ENCODE measurements around the gene IL2RA.

The IL2RA gene

GRCh38 chr10:6030217-6030616 is 31.9 kb downstream of the IL2RA start:
- Histone ChIP-seq H3K27me3 (replicated peaks; ENCODE audit: control insufficient read depth, insufficient read depth, low read length, poor library complexity, severe bottlenecking) (no peaks in the 10 kb centered on the region), H3K9me3 (ENCODE audit: control insufficient read depth, low read length) (no peaks in the 10 kb centered on the region), H3K27ac (ENCODE audit: insufficient read depth, low read length, poor library complexity, severe bottlenecking) (no peak overlapping the region), H3K4me3 (ENCODE audit: insufficient read depth, low read depth, low read length, poor library complexity, severe bottlenecking) (no peak overlapping the region), H3K4me1 (ENCODE audit: control insufficient read depth, insufficient read depth, low read length, poor library complexity, severe bottlenecking) (peaks cover 15% of the 10 kb centered on the region), H3K36me3 (ENCODE audit: control insufficient read depth, insufficient read depth, low read length) (no peaks in the 10 kb centered on the region)
- no peak for DNase-seq

GRCh38 chr10:6027929-6028328 is 34.2 kb downstream of the IL2RA start:
- Histone ChIP-seq H3K27ac (ENCODE audit: insufficient read depth, low read length, poor library complexity, severe bottlenecking) (no peak overlapping the region), H3K9me3 (ENCODE audit: control insufficient read depth, low read length) (no peaks in the 10 kb centered on the region), H3K36me3 (ENCODE audit: control insufficient read depth, insufficient read depth, low read length) (peaks cover 19% of the 10 kb centered on the region), H3K4me3 (ENCODE audit: insufficient read depth, low read depth, low read length, poor library complexity, severe bottlenecking) (no peak overlapping the region), H3K4me1 (ENCODE audit: control insufficient read depth, insufficient read depth, low read length, poor library complexity, severe bottlenecking) (peaks cover 15% of the 10 kb centered on the region), H3K27me3 (replicated peaks; ENCODE audit: control insufficient read depth, insufficient read depth, low read length, poor library complexity, severe bottlenecking) (no peaks in the 10 kb centered on the region)
- no peak for DNase-seq

- DNase-seq, result no peak
- H3K27me3 ChIP-seq (replicated peaks; ENCODE audit: control insufficient read depth, insufficient read depth, low read length, poor library complexity, severe bottlenecking), result no peaks in the 10 kb centered on the region
- H3K27ac ChIP-seq (ENCODE audit: insufficient read depth, low read length, poor library complexity, severe bottlenecking), result no peak overlapping the region
- H3K36me3 ChIP-seq (ENCODE audit: control insufficient read depth, insufficient read depth, low read length), result peaks cover 41% of the 10 kb centered on the region
- no peak overlapping the region for H3K4me3 ChIP-seq (ENCODE audit: insufficient read depth, low read depth, low read length, poor library complexity, severe bottlenecking)
- H3K9me3 ChIP-seq (ENCODE audit: control insufficient read depth, low read length), result no peaks in the 10 kb centered on the region
- H3K4me1 ChIP-seq (ENCODE audit: control insufficient read depth, insufficient read depth, low read length, poor library complexity, severe bottlenecking), result peaks cover 15% of the 10 kb centered on the region
Observed at GRCh38 chr10:6025683-6026255, 36.4 kb downstream of the IL2RA start.

- H3K27ac ChIP-seq (ENCODE audit: insufficient read depth, low read length, poor library complexity, severe bottlenecking), result no peak overlapping the region
- H3K36me3 ChIP-seq (ENCODE audit: control insufficient read depth, insufficient read depth, low read length), result peaks cover 50% of the 10 kb centered on the region
- H3K4me1 ChIP-seq (ENCODE audit: control insufficient read depth, insufficient read depth, low read length, poor library complexity, severe bottlenecking), result peaks cover 15% of the 10 kb centered on the region
- DNase-seq, result no peak
- no peaks in the 10 kb centered on the region for H3K27me3 ChIP-seq (replicated peaks; ENCODE audit: control insufficient read depth, insufficient read depth, low read length, poor library complexity, severe bottlenecking)
- H3K9me3 ChIP-seq (ENCODE audit: control insufficient read depth, low read length), result no peaks in the 10 kb centered on the region
- no peak overlapping the region for H3K4me3 ChIP-seq (ENCODE audit: insufficient read depth, low read depth, low read length, poor library complexity, severe bottlenecking)
Observed at GRCh38 chr10:6024334-6024682, 37.9 kb downstream of the IL2RA start.

GRCh38 chr10:6023661-6024333 is 38.4 kb downstream of the IL2RA start:
- H3K27me3 ChIP-seq (replicated peaks; ENCODE audit: control insufficient read depth, insufficient read depth, low read length, poor library complexity, severe bottlenecking), result no peaks in the 10 kb centered on the region
- H3K4me3 ChIP-seq (ENCODE audit: insufficient read depth, low read depth, low read length, poor library complexity, severe bottlenecking), result no peak overlapping the region
- H3K36me3 ChIP-seq (ENCODE audit: control insufficient read depth, insufficient read depth, low read length), result peaks cover 55% of the 10 kb centered on the region
- H3K27ac ChIP-seq (ENCODE audit: insufficient read depth, low read length, poor library complexity, severe bottlenecking), result no peak overlapping the region
- no peaks in the 10 kb centered on the region for H3K9me3 ChIP-seq (ENCODE audit: control insufficient read depth, low read length)
- DNase-seq, result no peak
- peaks cover 15% of the 10 kb centered on the region for H3K4me1 ChIP-seq (ENCODE audit: control insufficient read depth, insufficient read depth, low read length, poor library complexity, severe bottlenecking)

GRCh38 chr10:6022660-6023059 is 39.5 kb downstream of the IL2RA start:
- no peak for DNase-seq
- no peaks in the 10 kb centered on the region for H3K9me3 ChIP-seq (ENCODE audit: control insufficient read depth, low read length)
- H3K27ac ChIP-seq (ENCODE audit: insufficient read depth, low read length, poor library complexity, severe bottlenecking), result no peak overlapping the region
- H3K27me3 ChIP-seq (replicated peaks; ENCODE audit: control insufficient read depth, insufficient read depth, low read length, poor library complexity, severe bottlenecking), result no peaks in the 10 kb centered on the region
- H3K4me1 ChIP-seq (ENCODE audit: control insufficient read depth, insufficient read depth, low read length, poor library complexity, severe bottlenecking), result peaks cover 8% of the 10 kb centered on the region
- no peak overlapping the region for H3K4me3 ChIP-seq (ENCODE audit: insufficient read depth, low read depth, low read length, poor library complexity, severe bottlenecking)
- H3K36me3 ChIP-seq (ENCODE audit: control insufficient read depth, insufficient read depth, low read length), result peaks cover 67% of the 10 kb centered on the region

GRCh38 chr10:6020826-6021225 is 41.3 kb downstream of the IL2RA start:
- no peak overlapping the region for H3K4me3 ChIP-seq (ENCODE audit: insufficient read depth, low read depth, low read length, poor library complexity, severe bottlenecking)
- H3K27me3 ChIP-seq (replicated peaks; ENCODE audit: control insufficient read depth, insufficient read depth, low read length, poor library complexity, severe bottlenecking), result no peaks in the 10 kb centered on the region
- no peak overlapping the region for H3K27ac ChIP-seq (ENCODE audit: insufficient read depth, low read length, poor library complexity, severe bottlenecking)
- DNase-seq, result no peak
- peaks cover 79% of the 10 kb centered on the region for H3K36me3 ChIP-seq (ENCODE audit: control insufficient read depth, insufficient read depth, low read length)
- H3K4me1 ChIP-seq (ENCODE audit: control insufficient read depth, insufficient read depth, low read length, poor library complexity, severe bottlenecking), result no peaks in the 10 kb centered on the region
- no peaks in the 10 kb centered on the region for H3K9me3 ChIP-seq (ENCODE audit: control insufficient read depth, low read length)

- H3K9me3 ChIP-seq (ENCODE audit: control insufficient read depth, low read length), result no peaks in the 10 kb centered on the region
- peaks cover 84% of the 10 kb centered on the region for H3K36me3 ChIP-seq (ENCODE audit: control insufficient read depth, insufficient read depth, low read length)
Observed at GRCh38 chr10:6019796-6020195, 42.4 kb downstream of the IL2RA start.

GRCh38 chr10:6019010-6019782 is 43.0 kb downstream of the IL2RA start:
- Histone ChIP-seq H3K4me1 (ENCODE audit: control insufficient read depth, insufficient read depth, low read length, poor library complexity, severe bottlenecking) (peaks cover 10% of the 10 kb centered on the region), H3K4me3 (ENCODE audit: insufficient read depth, low read depth, low read length, poor library complexity, severe bottlenecking) (no peak overlapping the region), H3K36me3 (ENCODE audit: control insufficient read depth, insufficient read depth, low read length) (peaks cover 78% of the 10 kb centered on the region), H3K27ac (ENCODE audit: insufficient read depth, low read length, poor library complexity, severe bottlenecking) (peak overlapping the region; percentile 22), H3K9me3 (ENCODE audit: control insufficient read depth, low read length) (no peaks in the 10 kb centered on the region), H3K27me3 (replicated peaks; ENCODE audit: control insufficient read depth, insufficient read depth, low read length, poor library complexity, severe bottlenecking) (no peaks in the 10 kb centered on the region)
- no peak for DNase-seq

More at GRCh38 chr10:6019796-6020195, 42.4 kb downstream of the IL2RA start:
- no peaks in the 10 kb centered on the region for H3K27me3 ChIP-seq (replicated peaks; ENCODE audit: control insufficient read depth, insufficient read depth, low read length, poor library complexity, severe bottlenecking)
- no peak overlapping the region for H3K4me3 ChIP-seq (ENCODE audit: insufficient read depth, low read depth, low read length, poor library complexity, severe bottlenecking)
- peaks cover 4% of the 10 kb centered on the region for H3K4me1 ChIP-seq (ENCODE audit: control insufficient read depth, insufficient read depth, low read length, poor library complexity, severe bottlenecking)
- no peak for DNase-seq
- peak overlapping the region; percentile 22 for H3K27ac ChIP-seq (ENCODE audit: insufficient read depth, low read length, poor library complexity, severe bottlenecking)

GRCh38 chr10:6018422-6018821 is 43.7 kb downstream of the IL2RA start:
- DNase-seq, result no peak
- Histone ChIP-seq H3K9me3 (ENCODE audit: control insufficient read depth, low read length) (no peaks in the 10 kb centered on the region), H3K36me3 (ENCODE audit: control insufficient read depth, insufficient read depth, low read length) (peaks cover 71% of the 10 kb centered on the region), H3K4me1 (ENCODE audit: control insufficient read depth, insufficient read depth, low read length, poor library complexity, severe bottlenecking) (peaks cover 14% of the 10 kb centered on the region), H3K27me3 (replicated peaks; ENCODE audit: control insufficient read depth, insufficient read depth, low read length, poor library complexity, severe bottlenecking) (no peaks in the 10 kb centered on the region), H3K27ac (ENCODE audit: insufficient read depth, low read length, poor library complexity, severe bottlenecking) (peak overlapping the region; percentile 16), H3K4me3 (ENCODE audit: insufficient read depth, low read depth, low read length, poor library complexity, severe bottlenecking) (no peak overlapping the region)

Data from effector memory CD4-positive, alpha-beta T cell (primary cell).